Daoy (cell line): Measurements from ENCODE around the gene LYPLA2. TPM values are rescaled to one million over a fixed set of nuclear protein-coding genes. Genes with fewer than 3 reads are reported as not detected.
A peak's percentile ranks its signal among the peaks of the same experiment; 100 is the strongest.
"Not testable (repeated sequence)": the region's sequence is repeated elsewhere in the genome, so short reads cannot be mapped to it uniquely, and the experiment has no call there.

Source experiments
- DNase-seq: peaks from one replicate; pipeline ENCODE4 v3.0.0-alpha.2; 2015; ENCODE audit warnings: low read depth
- total RNA-seq: library from RNA; depleted of rRNA; stranded (reverse); fragments of >200 nt; shearing (Covaris generic); gene quantifications from 2 replicates; pipeline ENCODE4 v1.2.3, GENCODE V29; 2014

LYPLA2 gene
- total RNA-seq, 1 experiment from 2014 or later, result 103 TPM

- peak; percentile 70 for DNase-seq
These were observed 11.0 kb upstream of the LYPLA2 start for GRCh38 chr1:23779826-23780371.

GRCh38 chr1:23783141-23783540 lies 7.8 kb upstream of the LYPLA2 start:
- not testable (repeated sequence) for DNase-seq

DNA sequence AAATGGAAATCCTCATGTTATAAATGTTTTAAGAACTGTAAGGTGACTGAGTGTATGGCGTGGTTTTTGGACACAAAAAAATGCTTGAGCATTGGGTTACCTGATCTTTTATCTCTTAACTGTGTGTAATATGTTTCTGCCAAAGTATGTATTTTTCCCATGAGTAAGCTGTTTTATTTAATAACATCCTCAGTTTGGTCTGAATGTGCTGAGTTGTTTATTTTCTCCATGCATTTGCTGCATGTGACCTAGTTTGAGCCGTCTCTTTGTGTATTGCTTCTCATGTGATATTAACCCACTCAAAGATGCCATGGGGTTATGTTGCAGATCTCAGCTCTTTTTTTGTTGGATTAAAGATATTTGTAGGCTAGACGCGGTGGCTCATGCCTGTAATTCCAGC lies 6.1 kb upstream of the LYPLA2 start:
- DNase-seq, result no peak

DNA sequence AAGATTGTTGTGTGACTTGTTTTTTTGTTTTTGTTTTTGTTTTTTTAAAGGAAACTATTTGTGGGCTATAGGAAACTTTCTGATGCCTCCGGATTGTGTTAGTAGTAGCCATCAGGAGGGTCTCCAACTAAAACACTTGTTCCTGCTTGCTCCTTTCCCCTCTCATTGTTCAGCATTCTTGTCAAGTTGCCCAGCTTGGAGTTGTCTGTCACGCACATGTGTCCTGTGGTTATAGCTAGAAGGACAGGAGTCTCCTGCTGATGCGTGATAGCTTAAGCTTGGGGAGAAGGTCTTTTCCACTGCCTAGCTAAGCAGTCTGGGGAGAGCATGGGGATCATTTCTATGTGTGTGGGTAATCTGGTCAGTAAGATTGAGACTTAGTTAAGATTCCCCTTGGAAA lies 3.2 kb upstream of the LYPLA2 start:
- DNase-seq, result no peak

GRCh38 chr1:23788695-23789094 lies 2.2 kb upstream of the LYPLA2 start:
- no peak for DNase-seq

DNA sequence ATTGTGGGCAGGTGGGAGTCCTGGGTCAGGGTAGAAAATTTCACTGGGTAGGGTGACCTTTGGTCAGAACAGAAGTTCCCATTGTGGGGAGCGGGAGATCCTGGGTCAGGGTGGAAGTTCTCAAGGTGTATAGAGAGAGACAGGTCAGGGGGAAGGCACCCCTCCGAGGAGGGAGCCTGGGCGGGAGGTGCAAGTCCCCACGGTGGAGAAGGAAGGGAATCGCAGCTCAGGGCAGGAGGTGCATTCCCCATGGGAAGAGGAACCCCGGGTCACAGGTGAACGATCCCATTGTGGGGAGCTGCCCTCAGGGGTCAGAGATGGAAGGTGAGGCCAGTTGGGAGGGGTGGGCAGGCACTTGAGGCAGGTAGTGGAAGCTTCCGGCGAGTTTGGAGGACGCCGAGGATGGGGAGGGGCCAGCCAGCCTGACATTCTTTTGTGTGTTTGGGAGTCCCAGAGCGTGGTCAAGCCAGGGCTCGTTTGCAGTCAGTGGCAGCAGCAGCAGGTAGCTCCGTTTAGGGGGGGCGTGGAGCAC lies 637 bp downstream of the LYPLA2 start:
- DNase-seq, result peak; percentile 56

DNA sequence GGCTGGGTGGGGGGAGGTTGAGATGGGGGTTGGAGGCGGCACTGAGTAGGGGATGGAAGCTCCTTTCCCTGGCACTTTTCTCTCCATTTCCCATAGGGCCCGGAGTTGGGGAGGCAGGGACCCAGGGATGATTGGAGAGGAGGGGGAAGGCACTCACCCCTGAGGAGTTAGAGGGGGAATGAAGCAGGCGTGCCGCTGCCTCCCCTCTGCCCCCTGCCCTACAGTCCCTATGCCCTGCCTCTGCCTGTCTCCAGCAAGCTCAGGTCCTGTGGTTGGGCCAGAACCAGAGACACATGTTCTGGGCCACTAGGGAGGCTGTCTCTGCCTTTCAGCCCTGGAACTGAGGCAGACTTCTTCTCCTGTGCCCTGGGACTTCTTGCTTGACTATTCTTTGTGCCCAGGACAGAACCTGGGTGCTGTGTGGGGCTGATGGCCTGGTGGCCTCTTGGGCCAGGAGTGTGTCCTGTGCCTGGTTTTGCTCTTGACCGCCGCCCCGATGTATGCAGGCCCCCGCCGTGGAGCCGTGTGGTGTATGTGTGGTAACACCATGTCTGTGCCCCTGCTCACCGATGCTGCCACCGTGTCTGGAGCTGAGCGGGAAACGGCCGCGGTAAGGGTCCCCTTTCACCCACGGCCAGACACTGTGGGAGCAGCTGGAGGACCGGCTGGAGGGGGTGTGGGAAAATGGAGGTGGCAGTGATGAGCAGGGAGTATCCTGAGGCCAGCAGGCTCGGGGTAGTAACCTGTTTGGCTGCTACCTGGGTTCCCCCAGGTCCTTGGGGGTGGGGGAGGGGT lies 1.4 kb downstream of the LYPLA2 start:
- DNase-seq, result no peak

DNA sequence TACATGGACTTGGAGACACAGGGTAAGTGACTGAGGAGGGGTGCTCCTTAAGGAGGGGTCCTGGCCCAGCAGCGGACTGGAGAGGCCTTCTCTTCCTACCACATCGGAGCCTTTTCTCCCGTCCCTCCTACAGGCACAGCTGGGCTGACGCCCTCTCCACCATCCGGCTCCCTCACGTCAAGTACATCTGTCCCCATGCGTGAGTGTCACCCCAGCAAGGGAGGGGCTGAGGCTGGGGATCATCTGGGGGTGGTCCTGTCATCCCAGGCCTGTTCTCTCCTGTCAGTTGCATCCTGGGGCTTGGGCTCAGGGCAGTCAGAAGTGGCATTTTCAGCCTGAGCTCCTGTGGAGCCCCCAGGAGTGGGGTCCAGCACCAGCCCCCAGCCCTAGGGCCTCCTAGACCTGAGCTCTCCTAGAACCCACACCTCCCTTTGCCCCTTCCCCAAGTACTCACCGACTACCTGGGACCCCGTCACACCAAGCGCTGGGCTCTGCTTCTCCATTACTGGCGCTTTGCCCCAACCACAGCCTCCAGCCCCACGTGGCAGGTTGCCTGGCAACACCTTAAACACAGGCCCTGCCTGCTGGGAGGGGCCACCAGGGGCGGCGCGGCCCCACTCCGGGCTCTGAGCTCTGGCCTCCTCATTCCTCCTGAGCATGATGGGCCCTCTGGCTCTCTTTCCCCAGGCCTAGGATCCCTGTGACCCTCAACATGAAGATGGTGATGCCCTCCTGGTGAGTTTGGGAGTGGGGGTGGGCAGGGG lies 2.3 kb downstream of the LYPLA2 start:
- DNase-seq, result peak; percentile 87

- DNase-seq, result no peak
These were observed 3.2 kb downstream of the LYPLA2 start for GRCh38 chr1:23793861-23794731.

DNA sequence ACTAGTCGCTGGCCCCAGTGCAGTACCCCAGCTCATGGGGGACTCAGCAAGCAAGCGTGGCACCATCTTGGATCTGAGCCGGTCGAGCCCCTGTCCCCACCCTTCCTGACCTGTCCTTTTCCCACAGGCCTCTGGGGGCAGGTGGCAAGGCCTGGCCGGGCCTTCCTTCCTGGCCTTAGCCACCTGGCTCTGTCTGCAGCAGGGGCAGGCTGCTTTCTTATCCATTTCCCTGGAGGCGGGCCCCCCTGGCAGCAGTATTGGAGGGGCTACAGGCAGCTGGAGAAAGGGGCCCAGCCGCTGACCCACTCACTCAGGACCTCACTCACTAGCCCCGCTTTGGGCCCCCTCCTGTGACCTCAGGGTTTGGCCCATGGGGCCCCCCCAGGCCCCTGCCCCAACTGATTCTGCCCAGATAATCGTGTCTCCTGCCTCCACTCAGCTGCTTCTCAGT lies 3.8 kb downstream of the LYPLA2 start:
- not testable (repeated sequence) for DNase-seq

DNA sequence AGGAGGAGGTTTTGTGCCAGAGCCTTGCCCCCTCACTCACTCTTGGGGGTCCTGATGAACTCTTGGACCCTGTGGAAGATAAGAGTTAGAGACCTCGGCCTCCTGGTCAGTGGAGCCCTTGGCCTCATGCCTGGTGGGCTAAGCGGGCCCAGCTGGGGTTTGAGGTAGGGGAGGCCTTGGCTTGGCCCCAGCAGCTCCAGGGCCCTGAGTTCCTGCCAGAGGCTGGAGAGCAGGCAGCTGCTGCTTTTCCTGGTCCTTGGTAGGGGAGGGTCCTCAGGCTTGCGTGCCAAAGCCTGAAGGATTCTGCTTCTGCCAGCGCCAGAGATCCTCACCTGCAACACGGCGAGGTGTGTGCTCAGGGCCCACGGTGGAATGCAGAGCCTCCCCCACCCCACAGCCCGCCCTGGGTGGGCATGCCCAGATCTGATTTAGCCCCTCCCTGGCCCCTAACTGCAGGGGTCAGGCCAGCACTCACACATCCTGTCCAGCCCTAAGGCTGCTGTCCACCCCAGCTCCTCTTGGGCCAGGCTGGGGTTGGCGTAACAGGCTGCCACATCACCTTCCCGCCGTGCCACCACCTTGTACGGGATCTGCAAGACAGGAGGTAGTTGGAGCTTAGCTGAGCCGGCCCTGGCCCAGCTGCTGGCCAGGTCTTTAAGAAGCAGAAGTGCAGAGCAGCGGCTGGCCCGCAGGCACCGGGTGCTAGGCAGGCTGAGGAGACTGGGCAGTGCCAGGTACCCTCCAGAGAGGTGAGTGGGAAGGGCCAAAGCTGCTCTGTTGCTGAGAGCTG lies 4.9 kb downstream of the LYPLA2 start:
- DNase-seq, result no peak

- peak; percentile 16 for DNase-seq
These were observed 5.7 kb downstream of the LYPLA2 start for GRCh38 chr1:23796466-23797271.

DNA sequence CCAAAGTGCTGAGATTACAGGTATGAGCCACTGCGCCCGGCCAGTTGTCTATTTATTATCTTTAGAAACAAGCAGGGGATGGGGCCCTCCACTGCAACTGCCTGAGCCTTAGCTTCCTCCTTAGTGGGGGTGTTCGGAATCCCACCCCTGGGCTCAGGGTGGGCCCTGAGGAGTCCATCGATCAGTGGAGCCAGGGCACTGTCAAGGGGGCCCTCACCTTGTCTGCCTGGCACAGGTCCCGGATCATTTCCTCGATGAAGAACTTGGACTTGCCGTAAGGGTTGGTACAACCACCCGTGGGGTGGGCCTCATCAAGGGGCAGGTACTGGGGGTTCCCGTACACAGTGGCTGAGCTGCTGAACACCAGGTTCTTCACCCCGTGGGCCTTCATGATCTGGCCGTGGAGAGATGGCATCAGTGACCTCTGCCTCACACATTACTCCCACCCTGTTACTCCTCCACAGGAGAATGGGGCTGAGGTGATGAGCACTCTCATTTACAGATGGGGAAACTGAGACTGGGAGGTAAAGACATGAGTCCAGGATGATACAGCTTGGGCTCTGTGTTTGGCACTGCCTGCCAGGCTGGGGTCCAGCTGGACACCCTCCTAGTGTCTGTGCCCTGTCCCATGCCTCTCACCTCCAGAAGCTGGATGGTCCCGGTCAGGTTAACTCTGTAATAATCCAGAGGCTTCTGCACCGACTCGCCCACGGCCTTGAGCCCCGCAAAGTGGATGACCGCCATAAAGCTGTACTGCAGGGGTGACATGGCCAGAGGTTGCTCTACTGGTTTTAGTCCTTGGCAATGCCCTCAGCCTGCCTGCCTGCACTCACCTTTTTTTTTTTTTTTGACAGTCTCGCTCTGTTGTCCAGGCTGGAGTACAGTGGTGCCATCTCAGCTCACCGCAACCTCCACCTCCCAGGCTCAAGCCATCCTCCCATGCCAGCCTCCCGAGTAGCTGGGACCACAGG lies 6.8 kb downstream of the LYPLA2 start:
- no peak for DNase-seq

DNA sequence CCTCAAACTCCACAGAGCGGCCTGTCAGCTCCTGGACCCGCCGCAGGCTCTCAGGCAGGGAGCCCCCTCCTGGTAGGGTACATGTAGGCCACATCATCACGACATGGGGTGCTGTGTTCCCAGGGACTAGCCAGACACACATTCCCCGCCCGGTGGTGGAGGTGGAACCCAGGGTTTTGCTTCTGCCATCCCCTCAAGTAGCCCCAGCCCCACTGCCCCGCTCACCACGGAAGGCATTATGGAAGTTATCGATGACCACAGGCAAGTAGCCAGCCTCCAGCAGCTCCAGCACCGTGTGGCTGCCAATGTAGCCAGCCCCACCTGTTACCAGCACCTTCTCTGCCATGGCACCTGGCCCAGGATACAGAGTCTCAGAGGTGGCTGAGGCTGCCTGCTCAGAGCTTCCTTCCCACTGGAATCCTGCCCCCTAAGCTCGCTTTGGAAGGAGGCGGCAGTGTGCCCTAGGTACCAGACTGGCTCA lies 7.8 kb downstream of the LYPLA2 start:
- DNase-seq, result peak; percentile 17

DNA sequence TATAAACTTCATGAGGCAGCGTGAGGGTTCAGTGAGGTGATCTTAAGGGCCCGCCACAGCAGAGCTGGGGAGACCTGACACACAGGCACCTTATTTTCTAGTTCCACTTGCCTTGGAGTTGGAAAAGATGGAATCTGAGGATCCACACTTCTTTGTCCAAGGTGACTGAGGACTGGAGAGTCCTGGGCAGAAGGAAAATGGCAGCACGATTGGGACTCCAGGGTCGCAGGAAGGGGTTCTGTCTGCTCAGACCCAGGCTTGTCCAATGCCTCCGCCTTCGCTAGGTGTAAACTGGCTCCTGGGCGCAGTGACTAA lies 8.3 kb downstream of the LYPLA2 start:
- DNase-seq, result no peak

DNA sequence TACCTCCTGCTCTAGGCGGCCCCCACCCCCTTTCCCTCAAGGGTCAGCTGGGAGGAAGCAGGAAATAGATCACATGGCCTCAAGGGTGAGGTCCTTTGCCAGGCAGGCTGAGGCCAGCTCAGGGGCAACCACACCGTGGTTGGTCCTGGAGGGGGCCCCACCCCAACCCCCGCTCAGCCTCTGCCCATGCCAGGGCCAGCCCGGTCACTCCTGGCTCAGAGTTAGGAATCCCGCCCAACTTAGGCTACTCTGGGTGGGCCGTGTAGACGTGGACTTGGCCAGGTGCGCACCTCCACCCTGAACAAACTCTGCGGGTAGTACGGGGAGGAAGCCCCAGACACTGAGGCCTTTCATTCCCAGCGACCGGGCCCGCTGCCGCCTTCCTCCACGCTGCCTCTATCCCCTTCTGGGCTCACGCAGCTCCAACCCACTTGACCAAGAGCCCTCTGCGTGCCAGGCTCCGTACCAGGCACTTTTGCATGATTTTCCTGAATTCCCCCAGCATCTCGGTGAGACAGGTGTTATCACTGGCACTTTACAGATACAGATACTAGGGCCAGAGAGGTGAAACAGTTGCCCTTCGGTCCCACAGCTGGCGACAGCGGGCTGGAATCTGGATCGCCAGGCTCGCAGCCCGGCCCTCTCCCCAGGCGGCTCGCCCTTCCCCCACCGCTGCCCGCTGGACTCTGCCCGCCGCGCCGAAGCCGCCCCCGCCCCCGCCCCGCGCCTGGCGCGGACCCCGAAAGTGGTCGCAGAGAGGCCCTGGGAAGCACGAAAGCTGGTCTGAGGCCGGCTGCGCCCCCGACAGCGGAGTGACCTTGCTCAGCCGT lies 8.8 kb downstream of the LYPLA2 start:
- DNase-seq, result peak; percentile 97
